Ascending aorta (tissue), 2 donors: Measurements from ENCODE around the gene DOCK6. TPM values are rescaled to one million over a fixed set of nuclear protein-coding genes. Genes with fewer than 3 reads are reported as not detected.

Source experiments
- DNase-seq, 2 donors: peaks; one replicate each; pipeline ENCODE4 v3.0.0-alpha.2; 2019; ENCODE audit warnings: low spot score in 2 of 2
- H3K27ac ChIP-seq, 2 donors: fragments of 200-600 bp; sonication (generic); one replicate each; pipeline ENCODE4 v1.5.1; 2016 to 2017; ENCODE audit warnings: mild to moderate bottlenecking in 1 of 2
- H3K27me3 ChIP-seq: fragments of 200-600 bp; sonication (generic); one replicate; pipeline ENCODE4 v1.5.1; 2017
- H3K36me3 ChIP-seq, 2 donors: fragments of 200-600 bp; sonication (generic); one replicate each; pipeline ENCODE4 v1.5.1; 2016
- H3K4me1 ChIP-seq, 2 donors: fragments of 200-600 bp; sonication (generic); one replicate each; pipeline ENCODE4 v1.5.1; 2016 to 2017; ENCODE audit warnings: mild to moderate bottlenecking in 1 of 2
- H3K4me3 ChIP-seq, 2 donors: fragments of 200-600 bp; sonication (generic); one replicate each; pipeline ENCODE4 v1.5.1; 2016 to 2017; ENCODE audit warnings: mild to moderate bottlenecking in 1 of 2
- H3K9me3 ChIP-seq, 2 donors: fragments of 200-600 bp; sonication (generic); one replicate each; pipeline ENCODE4 v1.5.1; 2016
- intact Hi-C: fragments of 100-400 bp; cut with DNase I; formaldehyde crosslinking; loops from one replicate; pipeline ENCODE4 v1.15.1; 2023
- total RNA-seq: library from RNA; depleted of rRNA; stranded (reverse); fragments of >200 nt; gene quantifications from one replicate; pipeline ENCODE4 v1.1.0, GENCODE V29; 2016
- TF ChIP-seq, protein P1 (sequence below), 3 experiments: fragments of 200-600 bp in 2 of 3; fragments of 450-650 bp in 1 of 3; sonication (generic) in 2 of 3; IDR thresholded peaks; one replicate each; pipeline ENCODE4 v1.5.1; 2016 to 2019; ENCODE audit warnings: antibody characterized with exemption in 3 of 3, mild to moderate bottlenecking in 1 of 3, moderate library complexity in 1 of 3

Gene DOCK6
- total RNA-seq, 1 donor from 2014 or later = 140 TPM

DNA sequence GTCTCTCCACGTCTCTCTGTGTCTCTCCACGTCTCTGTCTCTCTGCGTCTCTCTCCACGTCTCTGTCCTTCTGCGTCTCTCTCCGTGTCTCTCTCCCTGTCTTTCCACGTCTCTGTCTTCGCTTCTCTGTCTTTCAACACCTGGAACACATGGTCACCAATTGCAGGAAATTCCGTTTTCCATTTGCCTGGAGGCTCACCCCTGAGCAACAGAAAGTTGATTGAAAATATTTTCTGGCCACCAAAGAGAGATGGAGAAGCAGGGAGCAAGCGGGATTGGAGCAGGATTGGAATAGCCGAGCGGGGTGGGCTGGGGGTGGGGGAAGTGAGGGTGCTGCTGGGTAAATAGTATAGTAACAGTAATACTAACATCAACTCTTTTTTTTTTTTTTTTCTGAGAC, 66.6 kb downstream of the DOCK6 start:
- intact Hi-C loops = loop anchor here (2.0 kb wide), 2 partner anchors 31 to 53 kb away; no protein-coding TSS in a partner anchor
- H3K9me3 ChIP-seq = no peaks in the 10 kb centered on the region
- TF ChIP-seq, protein P1, sequence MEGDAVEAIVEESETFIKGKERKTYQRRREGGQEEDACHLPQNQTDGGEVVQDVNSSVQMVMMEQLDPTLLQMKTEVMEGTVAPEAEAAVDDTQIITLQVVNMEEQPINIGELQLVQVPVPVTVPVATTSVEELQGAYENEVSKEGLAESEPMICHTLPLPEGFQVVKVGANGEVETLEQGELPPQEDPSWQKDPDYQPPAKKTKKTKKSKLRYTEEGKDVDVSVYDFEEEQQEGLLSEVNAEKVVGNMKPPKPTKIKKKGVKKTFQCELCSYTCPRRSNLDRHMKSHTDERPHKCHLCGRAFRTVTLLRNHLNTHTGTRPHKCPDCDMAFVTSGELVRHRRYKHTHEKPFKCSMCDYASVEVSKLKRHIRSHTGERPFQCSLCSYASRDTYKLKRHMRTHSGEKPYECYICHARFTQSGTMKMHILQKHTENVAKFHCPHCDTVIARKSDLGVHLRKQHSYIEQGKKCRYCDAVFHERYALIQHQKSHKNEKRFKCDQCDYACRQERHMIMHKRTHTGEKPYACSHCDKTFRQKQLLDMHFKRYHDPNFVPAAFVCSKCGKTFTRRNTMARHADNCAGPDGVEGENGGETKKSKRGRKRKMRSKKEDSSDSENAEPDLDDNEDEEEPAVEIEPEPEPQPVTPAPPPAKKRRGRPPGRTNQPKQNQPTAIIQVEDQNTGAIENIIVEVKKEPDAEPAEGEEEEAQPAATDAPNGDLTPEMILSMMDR (IDR thresholded peaks at IDR 0.05) = no peak
- H3K4me1 ChIP-seq = peaks cover 27 to 33% of the 10 kb centered on the region in 2 donors
- peaks cover 26 to 40% of the 10 kb centered on the region in 2 donors for H3K36me3 ChIP-seq
- H3K27ac ChIP-seq = peak overlapping the region; percentile 83 to 89
- DNase-seq = no peak
- peak overlapping the region; percentile 67 for H3K4me3 ChIP-seq
- no peaks in the 10 kb centered on the region for H3K27me3 ChIP-seq

DNA sequence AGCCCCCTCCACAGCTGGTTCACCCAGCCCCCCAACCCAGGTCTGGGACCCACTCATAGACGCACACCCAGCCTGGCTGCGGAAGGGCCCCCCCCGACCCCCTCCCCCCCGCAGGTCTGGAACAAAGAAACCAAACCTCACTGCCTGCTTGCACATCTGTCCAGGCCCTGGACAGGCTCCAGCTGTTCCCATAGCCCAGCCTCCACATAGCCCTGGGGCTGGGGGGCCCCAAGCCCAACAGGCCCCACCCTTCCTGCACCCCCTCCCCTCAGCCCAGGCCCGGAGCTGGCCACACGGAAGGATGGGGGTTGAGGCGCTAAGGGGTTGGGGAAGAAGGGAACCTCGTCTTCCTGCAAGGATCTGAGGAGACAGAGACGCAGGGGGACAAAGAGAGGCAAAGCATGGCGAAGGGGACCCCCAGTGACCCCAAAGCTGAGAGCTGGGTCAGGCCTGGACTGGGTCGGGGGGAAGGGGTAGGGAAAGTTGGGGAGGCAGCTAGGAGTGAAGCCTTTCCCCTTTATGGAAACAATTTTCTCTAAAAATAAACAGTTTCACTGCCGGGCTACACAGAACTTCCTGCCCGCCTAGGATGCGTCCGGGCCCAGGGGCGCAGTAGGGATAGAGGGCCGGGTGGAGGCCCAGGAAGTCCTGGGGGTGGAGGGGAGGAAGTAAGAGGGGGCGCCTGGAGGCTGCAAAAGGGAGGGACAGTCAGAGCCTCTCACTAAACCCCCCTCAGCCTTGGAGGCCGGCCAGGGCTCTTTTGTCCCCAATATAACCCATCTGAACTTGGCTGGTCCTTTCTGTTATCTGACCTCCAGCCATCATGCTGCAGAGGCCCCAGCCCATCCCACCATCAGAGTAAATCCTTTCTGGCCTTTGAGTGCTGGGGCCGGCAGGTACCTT, 67.4 kb downstream of the DOCK6 start:
- Histone ChIP-seq H3K4me1 (peaks cover 33 to 41% of the 10 kb centered on the region in 2 donors), H3K27me3 (no peaks in the 10 kb centered on the region), H3K9me3 (no peaks in the 10 kb centered on the region), H3K27ac (peak overlapping the region; percentile 83 to 89), H3K4me3 (peak overlapping the region; percentile 67), H3K36me3 (peaks cover 26 to 40% of the 10 kb centered on the region in 2 donors)
- TF ChIP-seq, protein P1 (IDR thresholded peaks at IDR 0.05) = no peak
- DNase-seq = no peak
- intact Hi-C loops = no loop called here

DNA sequence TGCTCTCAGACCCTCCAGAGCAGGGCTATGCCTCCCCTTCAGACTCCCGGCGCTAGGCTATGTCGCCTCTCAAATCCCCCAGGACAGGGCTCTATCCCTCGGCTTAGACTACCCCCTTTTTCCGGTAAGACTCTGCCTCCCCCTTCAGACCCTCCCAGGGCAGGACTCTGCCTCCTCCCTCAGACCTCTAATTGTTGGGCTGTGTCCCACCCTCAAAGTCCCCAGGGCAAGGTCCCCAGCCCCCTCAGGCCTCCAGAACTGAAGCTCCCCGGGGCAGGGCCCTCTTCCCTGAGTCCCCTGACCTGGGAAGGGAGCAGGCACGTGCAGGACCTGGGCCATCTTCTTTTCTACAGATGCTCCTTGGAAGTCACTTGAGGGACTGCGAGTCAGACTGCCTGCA, 68.2 kb downstream of the DOCK6 start:
- H3K9me3 ChIP-seq = no peaks in the 10 kb centered on the region
- peaks cover 26 to 40% of the 10 kb centered on the region in 2 donors for H3K36me3 ChIP-seq
- H3K4me3 ChIP-seq = peak overlapping the region; percentile 67
- TF ChIP-seq, protein P1 (IDR thresholded peaks at IDR 0.05) = no peak
- intact Hi-C loops = no loop called here
- no peak for DNase-seq
- H3K27me3 ChIP-seq = no peaks in the 10 kb centered on the region
- peaks cover 33 to 47% of the 10 kb centered on the region in 2 donors for H3K4me1 ChIP-seq
- peak overlapping the region; percentile 83 to 89 for H3K27ac ChIP-seq

DNA sequence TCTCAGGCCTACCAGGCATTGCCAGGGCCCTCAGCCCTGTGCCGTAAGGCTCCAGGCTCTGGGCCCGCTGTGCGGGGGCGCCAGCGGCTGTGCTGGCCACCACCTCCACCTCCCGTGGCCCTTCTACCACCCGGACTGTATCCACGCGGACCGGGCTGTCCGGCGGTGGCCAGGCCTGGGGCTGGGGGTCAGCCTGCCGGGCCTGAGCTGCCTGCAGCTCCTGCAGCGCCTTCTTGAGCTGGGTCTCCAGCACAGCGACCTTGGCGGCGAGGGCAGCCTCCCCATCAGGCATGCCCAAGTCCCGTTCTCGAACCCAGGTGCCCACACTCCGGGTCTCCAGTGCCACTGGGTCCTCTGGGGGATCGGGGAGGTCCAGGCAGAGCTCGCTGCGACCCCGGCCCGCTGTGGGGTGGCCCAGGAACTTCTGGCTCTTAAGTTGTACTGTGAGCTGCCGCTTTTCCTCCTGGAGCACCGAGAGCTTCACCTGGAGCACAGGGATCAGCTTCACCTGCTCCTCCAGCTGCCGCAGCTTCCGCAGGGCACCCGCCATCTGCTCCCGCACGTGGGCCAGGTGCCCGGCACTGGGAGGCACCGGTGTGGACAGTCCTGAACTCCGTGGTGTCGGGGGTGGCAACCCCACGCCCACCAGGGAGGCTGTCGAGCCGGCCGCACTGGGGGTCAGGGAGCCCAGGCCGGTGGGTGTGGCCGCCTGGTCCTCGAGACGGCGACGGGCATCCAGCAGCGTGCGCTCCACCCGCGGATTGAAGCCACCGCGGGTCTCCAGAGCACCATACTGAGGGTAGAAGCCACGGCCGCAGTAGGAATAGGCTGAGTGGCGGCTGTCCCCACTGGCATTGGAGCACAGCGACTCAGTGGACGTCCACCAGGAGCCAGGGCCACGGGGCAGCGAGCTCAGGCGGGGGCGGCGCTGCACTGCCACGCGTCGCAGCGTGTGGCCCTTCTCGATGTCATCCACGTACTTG, 69.1 kb downstream of the DOCK6 start:
- intact Hi-C loops = no loop called here
- no peak for DNase-seq
- H3K36me3 ChIP-seq = peaks cover 30 to 48% of the 10 kb centered on the region in 2 donors
- H3K27ac ChIP-seq = peak overlapping the region; percentile 83 to 89
- H3K4me3 ChIP-seq = peak overlapping the region in 1 of 2 donors; percentile 67
- no peaks in the 10 kb centered on the region for H3K9me3 ChIP-seq
- TF ChIP-seq, protein P1 (IDR thresholded peaks at IDR 0.05) = no peak
- no peaks in the 10 kb centered on the region for H3K27me3 ChIP-seq
- H3K4me1 ChIP-seq = peaks cover 33 to 55% of the 10 kb centered on the region in 2 donors

DNA sequence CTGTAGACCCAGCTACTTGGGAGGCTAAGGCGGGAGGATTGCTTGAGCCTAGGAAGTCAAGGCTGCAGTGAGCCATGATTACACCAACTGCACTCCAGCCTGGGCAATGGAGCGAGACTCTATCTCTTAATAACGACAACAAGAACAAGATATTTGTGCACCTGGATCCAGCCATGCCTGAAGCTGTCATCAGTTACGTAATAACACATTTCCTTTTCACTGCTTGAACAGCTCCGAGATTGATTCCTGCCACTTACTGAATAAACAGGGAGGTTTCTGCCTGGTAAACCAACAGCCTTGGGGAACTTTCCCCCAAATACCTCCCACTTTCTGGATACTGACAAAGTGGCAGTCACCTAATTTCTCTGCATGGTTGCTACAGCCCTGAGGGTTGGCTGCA, 70.4 kb downstream of the DOCK6 start:
- H3K4me1 ChIP-seq = peaks cover 33 to 57% of the 10 kb centered on the region in 2 donors
- H3K27me3 ChIP-seq = no peaks in the 10 kb centered on the region
- DNase-seq = no peak
- peaks cover 30 to 50% of the 10 kb centered on the region in 2 donors for H3K36me3 ChIP-seq
- TF ChIP-seq, protein P1 (IDR thresholded peaks at IDR 0.05) = no peak
- intact Hi-C loops = no loop called here
- peak overlapping the region; percentile 20 to 67 for H3K4me3 ChIP-seq
- H3K27ac ChIP-seq = peak overlapping the region in 1 of 2 donors; percentile 83
- H3K9me3 ChIP-seq = no peaks in the 10 kb centered on the region
